H9 (cell line): Measurements from ENCODE around the gene CLIC1. TPM values are rescaled to one million over a fixed set of nuclear protein-coding genes. Genes with fewer than 3 reads are reported as not detected.

Experiments
- DNase-seq: peaks from one replicate; pipeline ENCODE4 v3.0.0-alpha.2; 2017
- H2AFZ ChIP-seq: one replicate; pipeline ENCODE4 v1.6.1; 2013; ENCODE audit warnings: mild to moderate bottlenecking, low read length, control low read depth, moderate library complexity
- H2AK5ac ChIP-seq: 2 replicates; pipeline ENCODE4 v1.6.1; 2013; ENCODE audit warnings: low read length, control low read depth, mixed read lengths; ENCODE audit not compliant: insufficient read length
- H2BK120ac ChIP-seq: one replicate; pipeline ENCODE4 v1.6.1; 2013; ENCODE audit warnings: low read depth, mild to moderate bottlenecking, low read length, control low read depth, inconsistent platforms; ENCODE audit not compliant: poor library complexity, severe bottlenecking
- H2BK12ac ChIP-seq: 2 replicates; pipeline ENCODE4 v1.6.1; 2013; ENCODE audit warnings: low read length, control low read depth, mixed read lengths, low read depth; ENCODE audit not compliant: insufficient read length
- H2BK15ac ChIP-seq: 2 replicates; pipeline ENCODE4 v1.6.1; 2013; ENCODE audit warnings: low read depth, low read length, control low read depth
- H2BK20ac ChIP-seq: one replicate; pipeline ENCODE4 v1.6.1; 2013; ENCODE audit warnings: low read depth, mild to moderate bottlenecking, low read length, control low read depth, inconsistent platforms; ENCODE audit not compliant: poor library complexity, severe bottlenecking
- H2BK5ac ChIP-seq: 2 replicates; pipeline ENCODE4 v1.6.1; 2013; ENCODE audit warnings: low read length, control low read depth, mixed read lengths; ENCODE audit not compliant: insufficient read length
- H3K14ac ChIP-seq: 2 replicates; pipeline ENCODE4 v1.6.1; 2013; ENCODE audit warnings: low read length, control low read depth; ENCODE audit not compliant: insufficient read depth
- H3K18ac ChIP-seq: 2 replicates; pipeline ENCODE4 v1.6.1; 2013; ENCODE audit warnings: low read depth, mild to moderate bottlenecking, mixed read lengths, low read length, control low read depth; ENCODE audit not compliant: insufficient read length
- H3K23ac ChIP-seq: 2 replicates; pipeline ENCODE4 v1.6.1; 2013; ENCODE audit warnings: low read length, control low read depth, mixed read lengths, low read depth; ENCODE audit not compliant: insufficient read length
- H3K23me2 ChIP-seq: 2 replicates; pipeline ENCODE4 v1.6.1; 2013; ENCODE audit warnings: low read depth, mild to moderate bottlenecking, mixed read lengths, low read length, control low read depth; ENCODE audit not compliant: insufficient read length, poor library complexity, severe bottlenecking
- H3K27ac ChIP-seq: 2 replicates; pipeline ENCODE4 v1.5.1; 2013; ENCODE audit warnings: low read length, control low read depth, mixed read lengths, low read depth; ENCODE audit not compliant: insufficient read length
- H3K27me3 ChIP-seq: 2 replicates; pipeline ENCODE4 v1.6.1; 2013; ENCODE audit warnings: low read length, control low read depth, inconsistent platforms; ENCODE audit not compliant: insufficient read depth
- H3K4ac ChIP-seq: 2 replicates; pipeline ENCODE4 v1.6.1; 2013; ENCODE audit warnings: low read depth, mild to moderate bottlenecking, control low read depth, inconsistent platforms, low read length, moderate library complexity
- H3K4me1 ChIP-seq: 2 replicates; pipeline ENCODE4 v1.6.1; 2013; ENCODE audit warnings: low read length, control low read depth, inconsistent platforms; ENCODE audit not compliant: insufficient read depth
- H3K4me2 ChIP-seq: 2 replicates; pipeline ENCODE4 v1.6.1; 2013; ENCODE audit warnings: low read length, control low read depth, mixed read lengths; ENCODE audit not compliant: insufficient read length, insufficient read depth
- H3K56ac ChIP-seq: 2 replicates; pipeline ENCODE4 v1.6.1; 2013; ENCODE audit warnings: low read depth, mild to moderate bottlenecking, mixed read lengths, low read length, control low read depth; ENCODE audit not compliant: insufficient read length
- H3K79me1 ChIP-seq: 2 replicates; pipeline ENCODE4 v1.6.1; 2013; ENCODE audit warnings: low read depth, mild to moderate bottlenecking, moderate library complexity, low read length, control low read depth, inconsistent platforms; ENCODE audit not compliant: insufficient read depth, poor library complexity, severe bottlenecking
- H3K79me2 ChIP-seq: 2 replicates; pipeline ENCODE4 v1.6.1; 2013; ENCODE audit warnings: low read length, control low read depth, inconsistent platforms; ENCODE audit not compliant: insufficient read depth
- H3K9ac ChIP-seq: 2 replicates; pipeline ENCODE4 v1.6.1; 2013; ENCODE audit warnings: low read length, control low read depth, mixed read lengths; ENCODE audit not compliant: insufficient read length; ENCODE audit errors: extremely low read depth
- H3K9me3 ChIP-seq: one replicate; pipeline ENCODE4 v1.6.1; 2013; ENCODE audit warnings: low read depth, low read length, inconsistent platforms; ENCODE audit not compliant: control insufficient read depth
- H3T11ph ChIP-seq: one replicate; pipeline ENCODE4 v1.6.1; 2013; ENCODE audit warnings: mild to moderate bottlenecking, low read length, control low read depth, inconsistent platforms
- H4K20me1 ChIP-seq: one replicate; pipeline ENCODE4 v1.6.1; 2013; ENCODE audit not compliant: control insufficient read depth, insufficient read length, insufficient read depth
- H4K5ac ChIP-seq: 2 replicates; pipeline ENCODE4 v1.6.1; 2013; ENCODE audit warnings: low read depth, mild to moderate bottlenecking, mixed read lengths, low read length, control low read depth; ENCODE audit not compliant: insufficient read length
- H4K8ac ChIP-seq: replicated peaks from 2 replicates; pipeline ENCODE4 v1.6.1; 2013; ENCODE audit warnings: low read length, control low read depth, mixed read lengths, low read depth; ENCODE audit not compliant: insufficient read length
- H4K91ac ChIP-seq: 2 replicates; pipeline ENCODE4 v1.6.1; 2013; ENCODE audit warnings: low read depth, mild to moderate bottlenecking, moderate library complexity, mixed read lengths, low read length, control low read depth; ENCODE audit not compliant: insufficient read length
- H3K27ac Mint-ChIP-seq, 3 experiments: 2 replicates in 2 of 3; 3 replicates in 1 of 3; pipeline ENCODE4 v1.8.0; 2020 to 2021; ENCODE audit warnings: mixed read lengths in 3 of 3, mild to moderate bottlenecking in 1 of 3, moderate library complexity in 1 of 3
- H3K27me3 Mint-ChIP-seq: 2 replicates; pipeline ENCODE4 v1.8.0; 2021; ENCODE audit warnings: low read depth, mild to moderate bottlenecking, moderate library complexity, mixed read lengths
- H3K36me3 Mint-ChIP-seq, 3 experiments: 2 replicates in 2 of 3; 3 replicates in 1 of 3; pipeline ENCODE4 v1.8.0; 2020 to 2021; ENCODE audit warnings: low read depth in 3 of 3, mixed read lengths in 3 of 3; ENCODE audit not compliant: insufficient read depth in 1 of 3
- H3K4me1 Mint-ChIP-seq, 2 experiments: 2 replicates each; pipeline ENCODE4 v1.8.0; 2020; ENCODE audit warnings: mixed read lengths in 2 of 2
- H3K4me3 Mint-ChIP-seq, 2 experiments: 2 replicates in 1 of 2; 3 replicates in 1 of 2; pipeline ENCODE4 v1.8.0; 2020 to 2021; ENCODE audit warnings: mild to moderate bottlenecking in 2 of 2, mixed read lengths in 2 of 2, moderate library complexity in 1 of 2
- H3K9me3 Mint-ChIP-seq, 2 experiments: 2 replicates in 1 of 2; 3 replicates in 1 of 2; pipeline ENCODE4 v1.8.0; 2020; ENCODE audit warnings: mild to moderate bottlenecking in 2 of 2, mixed read lengths in 2 of 2, moderate library complexity in 1 of 2
- CTCF ChIP-seq: fragments of 200-600 bp; sonication (generic); conservative IDR thresholded peaks from 3 replicates; pipeline ENCODE4 v1.8.0; 2021; ENCODE audit warnings: antibody characterized with exemption, mild to moderate bottlenecking
- WGBS: extraction: QIAGEN DNeasy Blood & Tissue Kit; methylation state at CpG from one replicate; pipeline ENCODE4 v1.1.7; 2013; ENCODE audit warnings: missing lambda C conversion rate, low lambda C conversion rate, mixed read lengths; ENCODE audit not compliant: insufficient read length; ENCODE audit errors: extremely low coverage; 5-methylcytosine and 5-hydroxymethylcytosine counted together
- total RNA-seq: library from RNA; stranded (reverse); gene quantifications from 2 replicates; pipeline ENCODE4 v1.2.1, GENCODE V29; 2021

Gene CLIC1
- total RNA-seq, 1 experiment from 2014 or later, result 265 TPM

- Histone ChIP-seq H3K9ac (no peak overlapping the region), H3K23me2 (no peaks in the 10 kb centered on the region), H4K91ac (no peak overlapping the region), H3K23ac (no peak overlapping the region), H2BK5ac (no peak overlapping the region), H3K18ac (no peak overlapping the region), H3K27me3 (no peaks in the 10 kb centered on the region), H3K14ac (no peak overlapping the region), H4K20me1 (no peaks in the 10 kb centered on the region), H3K4me1 (no peaks in the 10 kb centered on the region), H3K9me3 (no peaks in the 10 kb centered on the region), H3K79me2 (no peaks in the 10 kb centered on the region), H3K56ac (no peak overlapping the region), H2BK15ac (no peak overlapping the region), H3K27ac (no peak overlapping the region), H2BK12ac (no peak overlapping the region), H3T11ph (no peak overlapping the region), H2AK5ac (no peak overlapping the region), H4K5ac (no peak overlapping the region), H4K8ac (no peak overlapping the region), H2AFZ (no peak overlapping the region), H3K4ac (no peak overlapping the region), H3K79me1 (no peaks in the 10 kb centered on the region), H3K4me2 (no peak overlapping the region), H2BK20ac (no peak overlapping the region), H2BK120ac (no peak overlapping the region)
- Mint-ChIP-seq H3K9me3 (no peaks in the 10 kb centered on the region), H3K36me3 (peaks cover 28 to 51% (median 35%) of the 10 kb centered on the region in 3 experiments; a peak in 6 of 7 replicates), H3K4me1 (peaks cover 5 to 10% of the 10 kb centered on the region in 2 experiments; a peak in 3 of 4 replicates), H3K27me3 (no peaks in the 10 kb centered on the region), H3K4me3 (no peak overlapping the region), H3K27ac (peak overlapping the region in 1 of 3 experiments; percentile 40; a peak in 2 of 7 replicates)
- no CpG with 5 or more reads among the region's 5 CpGs for WGBS
- no peak for DNase-seq
- TF ChIP-seq CTCF, result no peak
Observed at GRCh38 chr6:31777667-31778050, 41.3 kb upstream of the CLIC1 start.
